NCI-H146 treated with DMSO at 0.1 percent for 48 hours (cell line): ENCODE measurements around the gene ZDHHC18.
"Not testable (repeated sequence)": the region's sequence is repeated elsewhere in the genome, so short reads cannot be mapped to it uniquely, and the experiment has no call there.

Experiments
- DNase-seq: peaks from one replicate; lab custom pipeline; 2025; ENCODE audit not compliant: unreplicated experiment; lab: John Stamatoyannopoulos, UW

Gene ZDHHC18

DNA sequence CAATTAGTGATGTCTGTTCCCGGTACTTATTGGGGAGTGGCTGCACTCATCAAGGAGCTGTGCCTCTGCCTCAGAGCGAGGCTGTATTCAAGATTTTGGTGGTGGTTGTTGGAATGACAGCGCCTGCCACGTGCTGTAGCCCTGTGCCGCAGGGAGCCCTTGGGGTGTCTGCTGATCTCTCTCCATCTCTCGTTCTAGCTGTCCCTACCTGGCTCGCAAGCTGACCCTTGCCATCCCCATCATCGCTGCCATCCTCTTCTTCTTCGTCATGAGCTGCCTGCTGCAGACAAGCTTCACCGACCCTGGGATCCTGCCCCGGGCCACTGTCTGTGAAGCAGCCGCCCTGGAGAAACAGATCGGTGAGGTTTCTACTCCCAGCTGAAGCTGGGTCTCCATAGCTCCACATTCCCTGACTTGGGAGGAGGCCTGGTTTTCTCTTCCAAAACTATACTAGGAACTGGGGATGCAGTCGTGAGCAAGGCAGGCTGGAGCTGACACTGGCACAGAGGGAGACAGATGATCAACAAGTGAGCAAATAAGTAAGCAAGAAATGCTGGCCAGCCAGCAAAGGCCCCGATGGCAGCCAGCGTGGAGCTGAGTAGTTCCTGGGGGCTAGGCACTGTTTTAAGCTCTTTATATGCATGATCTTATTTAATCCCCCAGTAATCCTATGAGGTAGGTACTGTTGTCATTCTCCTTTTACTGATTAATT lies 5.9 kb downstream of the ZDHHC18 start:
- DNase-seq: no peak

DNA sequence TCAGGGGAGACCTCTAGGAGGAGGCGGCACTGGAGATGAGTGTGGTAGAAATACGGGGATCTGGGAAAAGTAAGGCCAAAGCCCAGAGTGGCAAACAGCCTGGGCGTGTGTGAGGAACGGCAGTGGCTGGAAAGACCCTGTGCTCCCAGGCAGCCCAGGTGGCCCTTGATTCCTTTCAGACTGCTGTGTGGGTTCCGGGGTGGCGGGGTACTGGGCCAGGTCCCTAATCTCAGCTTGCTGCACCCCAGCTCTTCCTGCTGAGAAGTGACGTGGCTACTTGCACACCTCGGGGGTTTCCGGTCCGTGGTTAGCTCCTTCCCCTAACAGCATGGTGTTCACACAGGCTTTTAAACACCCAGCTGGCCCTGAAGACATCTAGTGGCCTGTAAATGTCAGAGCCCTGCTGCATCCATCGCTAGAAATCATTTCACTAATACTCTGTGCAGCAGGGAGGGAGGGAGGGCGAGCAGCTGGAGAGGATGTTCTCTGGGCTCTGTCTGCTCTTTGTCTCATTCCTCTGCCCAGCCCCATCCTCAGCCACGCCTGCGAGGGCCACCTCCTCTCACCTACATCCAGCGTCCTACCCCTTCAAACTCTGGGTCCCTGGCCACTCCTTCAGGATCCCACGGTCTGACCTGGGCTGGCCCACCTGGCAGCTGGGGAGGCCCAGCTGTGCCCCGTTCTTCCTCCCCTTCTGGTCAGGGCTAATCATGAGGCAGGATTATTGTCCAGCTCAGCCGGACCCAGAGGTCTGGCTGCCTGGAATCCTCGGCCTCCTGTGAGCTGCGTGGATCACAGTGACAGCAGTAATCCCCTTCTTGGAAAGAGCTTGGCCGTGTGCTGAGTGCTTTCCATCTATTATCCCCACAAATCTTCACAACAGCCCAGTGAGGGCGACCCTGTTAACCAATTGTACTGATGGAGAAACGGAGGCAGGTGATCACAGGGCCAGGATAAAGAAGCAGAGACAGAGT lies 7.2 kb downstream of the ZDHHC18 start:
- DNase-seq: no peak

DNA sequence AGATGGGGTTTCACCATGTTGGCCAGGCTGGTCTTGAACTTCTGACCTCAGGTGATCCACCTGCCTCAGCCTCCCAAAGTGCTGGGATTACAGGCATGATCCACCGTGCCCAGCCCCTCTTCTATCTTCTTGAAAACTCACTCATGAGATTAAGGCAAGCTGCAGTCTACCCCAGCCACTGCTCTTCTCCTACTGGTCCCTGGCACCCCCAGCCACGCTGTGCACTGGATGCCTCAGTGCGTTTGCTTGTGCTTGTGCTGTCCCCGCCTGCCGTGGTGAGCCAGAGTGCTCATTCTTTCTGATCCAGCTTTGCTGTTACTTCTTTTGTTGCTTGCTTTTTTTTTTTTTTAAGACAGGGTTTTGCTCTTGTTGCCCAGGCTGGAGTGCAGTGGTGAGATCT lies 11.2 kb downstream of the ZDHHC18 start:
- DNase-seq: not testable (repeated sequence)

DNA sequence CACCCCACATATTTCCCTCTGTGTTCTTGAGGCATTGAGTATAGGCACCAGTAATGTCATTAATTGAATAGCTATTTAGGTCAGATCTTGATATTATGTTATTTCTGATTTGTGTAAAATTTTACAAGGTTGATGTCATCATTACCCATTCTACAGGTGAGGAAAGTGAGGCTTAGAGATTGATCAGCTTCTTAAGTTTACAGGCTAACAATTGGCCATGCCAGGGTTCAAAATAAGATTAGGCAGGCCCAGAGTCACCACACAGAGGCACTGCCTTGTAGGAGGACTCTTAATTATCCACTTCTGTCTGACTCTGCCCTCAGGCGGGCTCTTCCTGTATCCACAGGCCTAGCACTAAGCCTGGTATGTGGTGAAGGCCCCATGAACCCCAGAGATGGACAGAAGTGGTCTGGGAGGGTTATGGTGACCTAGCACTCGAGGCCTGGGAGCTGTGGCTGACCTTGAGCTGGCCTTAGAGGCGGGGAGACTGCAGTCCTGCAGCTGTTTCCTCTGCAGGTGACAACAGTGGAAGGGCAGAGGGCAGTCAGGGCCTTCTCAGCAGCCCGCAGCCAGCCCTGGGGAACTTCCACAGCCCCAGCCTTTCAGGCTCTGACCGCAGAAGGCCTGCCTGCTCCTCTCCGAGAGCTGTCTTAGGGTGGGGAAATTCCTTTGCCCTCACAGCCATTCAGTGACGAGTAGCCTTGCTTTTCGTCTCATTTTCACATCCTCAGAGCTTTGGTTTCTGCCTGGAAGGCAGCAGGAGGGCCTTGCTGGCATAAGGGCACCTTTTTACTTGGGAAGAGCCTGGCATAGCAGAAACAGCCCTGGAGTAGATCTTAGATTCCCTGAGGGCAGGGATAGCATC lies 12.2 kb downstream of the ZDHHC18 start:
- DNase-seq: no peak

DNA sequence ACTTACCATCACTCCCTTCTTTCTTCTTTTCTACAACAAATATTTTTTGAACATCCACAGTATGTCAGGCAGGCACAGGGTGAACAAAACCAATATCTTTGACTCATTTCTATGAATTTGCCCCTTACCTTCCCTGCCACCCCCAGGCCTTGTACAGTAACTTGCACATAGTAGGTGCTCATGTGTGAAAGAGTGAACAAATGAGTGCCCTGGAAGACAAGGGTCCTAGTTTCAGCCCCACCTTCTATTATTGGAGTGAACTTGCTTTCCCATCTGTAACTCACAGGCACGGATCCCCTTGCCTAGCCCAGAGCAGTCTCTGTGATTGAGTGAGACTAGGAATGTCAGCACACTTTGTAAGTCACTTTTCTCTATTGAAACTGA lies 12.8 kb downstream of the ZDHHC18 start:
- DNase-seq: no peak

DNA sequence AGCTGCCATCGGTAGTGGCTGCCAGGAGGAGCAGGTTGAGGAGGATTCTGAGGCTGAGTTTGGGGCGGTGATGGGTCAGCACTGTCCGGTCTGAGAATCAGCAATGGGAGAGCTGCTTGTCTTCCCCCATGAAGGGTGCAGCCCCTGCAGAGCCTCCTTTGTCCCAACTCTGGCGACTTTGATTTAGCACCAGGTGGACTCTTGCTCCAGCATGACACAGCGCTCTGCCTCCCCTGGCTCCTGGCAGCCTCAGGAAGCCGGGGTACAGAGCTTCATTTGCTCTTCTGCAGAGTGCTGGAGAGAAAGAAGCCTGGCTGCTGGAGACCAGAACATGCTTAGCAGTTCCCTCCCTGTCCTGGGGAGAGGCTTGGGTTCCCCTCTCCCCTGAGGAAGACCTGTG lies 13.3 kb downstream of the ZDHHC18 start:
- no peak for DNase-seq

DNA sequence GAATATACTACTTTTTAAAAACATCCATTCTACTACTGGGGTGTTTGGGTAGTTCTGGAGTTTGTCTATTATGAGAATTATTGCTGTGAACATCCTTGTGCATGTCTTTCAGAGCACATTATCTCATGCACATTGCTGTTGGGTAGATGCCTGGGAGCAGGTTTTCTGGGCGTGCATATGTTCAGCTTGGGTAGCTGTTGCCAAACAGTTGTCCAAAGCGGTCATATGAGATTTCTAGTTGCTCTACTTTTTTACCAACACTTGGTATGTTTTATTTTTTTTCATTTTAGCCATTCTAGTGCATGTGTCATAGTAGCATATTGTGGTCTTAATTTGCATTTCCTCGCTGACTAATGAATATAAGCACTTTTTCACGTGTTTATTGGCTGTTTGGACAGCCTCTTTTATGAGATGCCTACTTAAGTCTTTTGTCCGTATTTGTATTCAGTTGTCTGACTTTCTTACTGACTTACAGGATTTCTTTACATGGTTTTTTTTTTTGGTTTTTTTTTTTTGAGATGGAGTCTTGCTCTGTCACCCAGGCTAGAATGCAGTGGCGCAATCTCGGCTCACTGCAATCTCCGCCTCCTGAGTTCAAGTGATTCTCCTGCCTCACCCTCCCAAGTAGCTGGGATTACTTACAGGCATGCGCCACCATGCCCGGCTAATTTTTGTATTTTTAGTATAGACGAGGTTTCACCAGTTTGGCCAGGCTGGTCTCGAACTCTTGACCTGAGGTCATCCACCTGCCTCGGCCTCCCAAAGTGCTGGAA lies 18.1 kb downstream of the ZDHHC18 start:
- DNase-seq: no peak

DNA sequence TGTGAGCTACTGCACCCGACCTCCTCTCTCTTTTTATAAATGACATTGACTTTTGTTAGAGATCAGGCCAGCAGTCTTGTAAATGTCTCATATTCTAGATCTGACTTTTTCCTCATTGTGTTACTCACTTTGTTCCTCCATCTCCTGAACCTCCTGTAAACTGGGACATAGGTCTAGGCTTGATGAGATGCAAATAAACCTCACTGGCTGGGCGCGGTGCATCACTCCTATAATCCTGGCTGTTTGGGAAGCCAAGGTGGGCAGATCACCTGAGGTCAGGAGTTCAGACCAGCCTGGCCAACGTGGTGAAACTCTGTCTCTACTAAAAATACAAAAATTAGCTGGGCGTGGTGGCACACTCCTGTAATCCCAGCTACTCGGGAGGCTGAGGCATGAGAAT lies 21.3 kb downstream of the ZDHHC18 start:
- not testable (repeated sequence) for DNase-seq

DNA sequence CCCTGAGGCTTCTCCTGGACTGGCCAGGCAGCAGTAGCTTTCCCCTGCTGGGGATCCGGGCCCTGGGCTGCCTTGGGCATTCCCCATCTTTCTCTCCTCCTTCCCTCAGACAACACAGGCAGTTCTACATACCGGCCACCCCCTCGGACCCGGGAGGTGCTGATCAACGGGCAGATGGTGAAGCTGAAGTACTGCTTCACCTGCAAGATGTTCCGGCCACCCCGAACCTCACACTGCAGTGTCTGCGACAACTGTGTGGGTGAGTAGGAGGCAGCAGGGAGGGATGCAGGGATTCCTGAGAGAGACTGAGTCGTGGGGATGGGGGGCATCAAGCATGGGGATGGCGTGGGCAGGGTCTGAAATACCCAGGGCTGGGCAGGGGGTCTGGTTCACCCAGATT lies 22.0 kb downstream of the ZDHHC18 start:
- DNase-seq: no peak

DNA sequence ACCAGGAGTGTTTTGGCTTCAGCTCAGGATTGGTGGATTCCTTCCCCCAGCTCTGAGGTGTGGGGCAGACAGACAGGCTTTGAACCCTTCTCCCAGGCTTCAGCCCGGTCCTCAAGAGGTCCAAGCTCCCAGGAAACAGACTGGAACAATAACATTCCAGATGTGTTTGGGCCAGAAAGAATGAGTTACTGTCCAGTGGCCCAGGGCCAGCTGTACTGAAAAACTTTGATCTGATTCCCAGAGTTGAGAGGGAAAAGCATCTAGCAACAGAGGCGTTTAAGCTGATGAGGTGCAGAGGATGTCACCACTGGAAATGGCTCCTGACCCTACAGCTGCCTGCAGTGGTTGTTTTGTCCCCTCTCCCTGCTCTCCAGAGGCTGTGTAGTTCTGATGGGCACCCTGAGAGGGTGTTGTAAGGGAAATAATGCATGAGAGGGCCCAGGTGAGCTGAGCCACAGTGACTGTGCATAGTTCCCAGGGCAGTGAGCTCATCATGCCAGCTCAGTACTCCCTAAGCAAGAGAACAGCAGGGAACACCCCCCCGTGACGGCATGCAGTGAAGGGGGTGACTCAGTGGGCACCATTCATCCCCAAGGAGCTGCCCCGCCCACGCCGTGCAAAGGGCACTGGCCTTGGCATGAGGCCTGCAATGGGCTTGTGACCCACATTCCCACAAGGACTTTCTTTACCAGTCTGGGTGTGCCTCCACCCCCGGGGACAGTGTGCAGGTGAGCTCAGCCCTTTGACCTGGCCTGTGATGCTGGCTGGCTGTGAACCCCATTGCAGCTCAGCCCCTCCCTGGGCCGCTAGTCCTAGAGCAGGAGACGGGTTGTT lies 22.7 kb downstream of the ZDHHC18 start:
- DNase-seq: no peak

DNA sequence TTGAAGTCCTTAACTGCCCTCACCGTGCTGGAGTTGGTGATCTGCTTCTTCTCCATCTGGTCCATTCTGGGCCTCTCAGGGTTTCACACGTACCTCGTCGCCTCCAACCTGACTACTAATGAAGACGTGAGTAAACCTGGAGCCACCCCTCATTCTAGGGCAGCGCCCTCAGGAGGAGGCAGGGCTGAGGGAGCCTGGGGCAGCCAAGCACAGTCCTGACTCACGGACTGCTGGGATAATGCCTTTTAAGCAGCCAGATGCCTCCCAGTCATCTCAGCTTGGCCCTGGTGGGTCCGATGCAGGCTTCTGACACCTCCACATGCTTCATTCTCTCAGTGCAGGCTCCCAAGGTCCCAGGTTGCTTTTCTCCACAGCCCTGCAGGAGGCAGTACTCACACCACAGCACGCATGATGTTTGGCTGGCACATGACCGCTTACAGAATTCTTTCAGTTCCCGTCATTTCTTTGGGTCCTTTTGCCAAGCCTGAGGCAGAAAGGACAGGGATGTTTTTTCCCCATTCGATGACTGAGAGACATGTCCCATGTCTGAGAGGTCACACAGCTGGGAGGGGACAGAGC lies 24.7 kb downstream of the ZDHHC18 start:
- no peak for DNase-seq

DNA sequence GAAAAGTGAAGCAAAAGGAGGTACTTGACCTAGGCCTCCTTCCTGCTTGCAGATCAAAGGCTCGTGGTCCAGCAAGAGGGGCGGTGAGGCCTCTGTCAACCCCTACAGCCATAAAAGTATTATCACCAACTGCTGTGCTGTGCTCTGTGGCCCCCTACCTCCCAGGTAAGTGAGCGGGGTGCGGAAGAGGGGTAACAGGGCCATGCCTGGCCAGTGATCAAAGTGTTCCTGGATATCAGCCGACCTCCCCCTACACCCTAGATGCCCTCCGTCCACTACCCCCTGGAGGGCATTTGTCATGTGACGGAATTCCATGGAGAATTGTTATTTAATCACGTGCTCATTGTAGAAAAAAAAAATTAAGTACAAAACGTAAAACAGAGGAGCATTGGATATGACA lies 26.2 kb downstream of the ZDHHC18 start:
- no peak for DNase-seq

DNA sequence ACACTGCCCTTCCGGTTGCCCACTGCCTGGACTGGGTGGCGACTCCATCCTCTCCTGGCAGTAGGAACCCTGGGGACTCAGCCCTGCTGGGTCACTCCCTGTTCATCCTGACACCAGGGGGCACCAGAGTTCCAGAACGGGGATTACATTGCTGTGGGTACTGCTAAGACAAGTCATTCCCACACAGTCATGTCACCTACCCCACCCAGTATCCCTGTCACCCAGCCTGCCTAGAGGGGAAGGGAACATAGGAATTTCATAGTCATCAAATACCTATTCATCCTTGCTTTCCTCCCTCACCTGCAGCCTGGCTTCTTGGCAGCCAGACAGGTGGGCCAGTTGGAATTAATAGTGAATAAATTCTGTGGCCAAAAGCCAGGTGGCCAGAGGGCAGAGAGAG lies 26.7 kb downstream of the ZDHHC18 start:
- no peak for DNase-seq

DNA sequence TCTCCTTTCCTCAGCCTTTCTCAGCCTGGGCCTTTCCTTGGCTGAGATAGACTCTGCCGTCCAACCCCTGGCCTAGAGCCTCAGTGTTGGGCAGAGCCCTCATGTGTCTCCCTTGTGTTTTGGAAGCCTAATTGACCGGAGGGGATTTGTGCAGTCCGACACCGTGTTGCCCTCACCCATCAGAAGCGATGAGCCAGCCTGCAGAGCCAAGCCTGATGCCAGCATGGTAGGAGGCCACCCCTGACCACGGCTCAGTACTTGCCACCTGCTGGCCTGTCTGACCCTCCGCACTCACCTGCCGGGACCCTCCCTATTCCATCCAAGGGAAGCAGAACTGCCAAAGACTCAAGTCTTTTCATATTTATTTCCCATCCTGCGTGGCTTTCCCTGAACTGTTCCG lies 27.1 kb downstream of the ZDHHC18 start:
- no peak for DNase-seq

DNA sequence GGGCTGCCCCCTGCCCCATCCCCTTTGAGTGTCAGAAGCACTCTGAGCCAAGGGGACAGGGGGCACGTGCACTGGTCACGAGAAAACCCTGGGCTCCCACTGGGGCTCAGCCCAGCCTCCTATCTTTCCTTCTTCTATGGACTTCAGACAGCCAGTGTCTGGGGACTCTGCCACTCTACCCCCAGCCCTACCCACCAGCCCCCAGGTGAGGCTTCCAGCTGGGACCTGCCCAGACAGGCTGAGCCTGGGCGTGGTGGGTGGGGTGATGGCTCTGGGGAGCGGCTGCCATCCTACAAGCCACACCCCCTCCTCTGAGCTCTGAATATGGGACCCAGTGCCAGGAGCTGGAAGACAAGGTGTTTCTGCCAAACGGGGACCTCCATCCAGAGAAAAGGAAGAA lies 28.4 kb downstream of the ZDHHC18 start:
- DNase-seq: no peak

DNA sequence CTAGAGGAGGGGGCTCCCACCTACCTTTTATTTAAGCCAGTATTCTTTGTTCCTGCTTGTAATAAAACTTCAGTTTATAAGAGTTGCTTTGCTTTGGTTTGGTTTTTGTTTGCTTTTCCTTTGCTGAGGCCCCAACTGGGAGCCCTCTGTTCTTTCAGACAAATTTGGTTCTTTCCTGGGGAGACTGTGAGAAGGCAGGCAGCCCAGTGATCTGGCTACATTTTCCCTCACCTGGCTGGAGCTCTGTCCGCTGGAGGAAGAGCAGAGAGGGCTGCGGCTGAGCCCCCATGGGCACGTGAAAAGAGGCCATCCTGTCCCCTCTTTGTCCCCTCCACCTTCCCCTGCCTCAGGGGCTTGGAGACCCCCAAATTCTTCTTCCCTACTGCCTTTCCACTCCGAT lies 29.1 kb downstream of the ZDHHC18 start:
- no peak for DNase-seq

DNA sequence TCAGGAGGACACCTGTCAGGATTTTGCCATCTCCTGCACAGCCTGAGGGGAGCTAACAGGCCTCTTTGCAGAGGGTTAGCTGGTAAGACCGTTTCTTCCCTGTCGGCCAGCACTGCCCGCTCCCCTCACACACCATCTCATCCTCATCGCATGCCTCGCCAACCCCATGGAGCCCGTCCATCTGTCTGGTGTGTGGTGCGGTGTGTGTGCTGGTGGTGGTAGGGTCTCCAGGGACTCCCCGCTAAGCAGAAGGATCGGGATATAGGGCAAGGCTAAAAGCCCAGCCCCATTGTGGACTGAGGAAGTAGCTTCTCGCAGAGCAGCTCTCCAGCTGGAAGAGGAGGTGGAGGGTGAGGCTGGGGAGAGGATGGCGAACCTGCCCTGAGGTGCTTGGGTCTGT lies 29.7 kb downstream of the ZDHHC18 start:
- DNase-seq: no peak

DNA sequence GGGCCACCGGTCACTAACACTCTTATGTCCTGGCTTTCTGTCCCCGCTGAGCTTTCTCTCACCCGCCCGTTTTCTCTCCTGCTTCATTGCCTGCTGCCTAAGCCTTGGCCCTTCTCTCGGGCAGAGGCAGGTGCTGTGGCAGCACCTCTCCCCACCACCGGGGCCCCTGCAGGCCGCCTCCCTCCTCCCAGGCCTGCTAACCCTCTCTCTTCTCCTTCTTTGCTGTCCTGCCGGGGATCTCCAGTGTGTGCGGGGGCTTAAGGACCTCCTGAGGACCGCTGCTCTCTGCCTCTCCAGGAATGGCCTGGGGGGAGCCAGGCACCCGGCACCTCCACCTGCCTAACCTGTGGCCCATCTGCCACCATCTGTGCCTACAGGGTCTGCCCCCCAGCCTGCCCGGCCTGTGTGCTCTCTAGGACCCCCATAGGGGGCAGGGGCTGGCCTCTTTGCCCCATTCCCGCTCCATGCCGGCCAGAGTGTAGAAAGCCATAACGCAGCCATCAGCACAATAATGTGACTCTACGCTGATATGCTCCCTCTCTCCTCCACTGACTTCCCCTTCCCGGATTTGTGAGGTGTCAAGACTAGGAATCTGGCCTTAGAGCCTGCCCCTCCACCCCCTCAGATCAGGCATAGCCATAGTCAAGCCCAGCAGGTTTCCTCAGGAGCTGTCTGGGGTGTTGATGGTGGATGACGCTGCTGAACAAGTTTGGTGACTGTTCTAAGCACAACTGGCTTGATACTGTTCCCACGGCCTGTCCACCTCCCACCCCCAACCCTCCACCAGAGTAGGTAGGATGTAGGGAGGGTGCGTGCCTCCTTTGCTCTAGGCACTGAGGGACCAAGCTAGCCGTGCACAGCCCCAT lies 30.3 kb downstream of the ZDHHC18 start:
- no peak for DNase-seq
